ACC112 (cell line): ENCODE results near the gene ZNF335.
"Not testable (repeated sequence)": the region's sequence is repeated elsewhere in the genome, so short reads cannot be mapped to it uniquely, and the experiment has no call there.

Experiments used
- H2AFZ ChIP-seq: fragments of 200-600 bp; sonication (generic); one replicate; pipeline ENCODE4 v1.6.0; 2017; ENCODE audit warnings: antibody characterized with exemption, low read length; ENCODE audit not compliant: unreplicated experiment
- H3K27ac ChIP-seq: fragments of 200-600 bp; sonication (generic); 2 replicates; pipeline ENCODE4 v1.5.1; 2014; ENCODE audit warnings: low read depth, mild to moderate bottlenecking, antibody characterized with exemption, low read length, moderate library complexity
- H3K27me3 ChIP-seq: fragments of 200-600 bp; sonication (generic); 2 replicates; pipeline ENCODE4 v1.6.1; 2014; ENCODE audit warnings: mild to moderate bottlenecking, antibody characterized with exemption, low read length, moderate library complexity, mixed read lengths; ENCODE audit not compliant: insufficient read depth
- H3K36me3 ChIP-seq: fragments of 200-600 bp; sonication (generic); 2 replicates; pipeline ENCODE4 v1.6.1; 2016; ENCODE audit warnings: mild to moderate bottlenecking, antibody characterized with exemption, low read length, moderate library complexity, mixed read lengths; ENCODE audit not compliant: insufficient read depth
- H3K4me1 ChIP-seq: fragments of 200-600 bp; sonication (generic); one replicate; pipeline ENCODE4 v1.6.1; 2016; ENCODE audit warnings: low read length, mixed read lengths; ENCODE audit not compliant: insufficient read depth, unreplicated experiment, control insufficient read depth
- H3K4me3 ChIP-seq: fragments of 200-600 bp; sonication (generic); 2 replicates; pipeline ENCODE4 v1.5.1; 2014; ENCODE audit warnings: mild to moderate bottlenecking, low read depth, low read length
- H3K79me2 ChIP-seq: fragments of 200-600 bp; sonication (generic); one replicate; pipeline ENCODE4 v1.6.0; 2016; ENCODE audit warnings: low read length; ENCODE audit not compliant: control insufficient read depth, unreplicated experiment, insufficient read depth

Gene ZNF335

GRCh38 chr20:46001498-46001897 lies 29.5 kb upstream of the ZNF335 start:
- Histone ChIP-seq H3K4me1 (peaks cover 11% of the 10 kb centered on the region), H2AFZ (no peak overlapping the region), H3K79me2 (no peaks in the 10 kb centered on the region), H3K4me3 (no peak overlapping the region), H3K36me3 (no peaks in the 10 kb centered on the region), H3K27ac (no peak overlapping the region), H3K27me3 (no peaks in the 10 kb centered on the region)

GRCh38 chr20:46000262-46000996 lies 28.4 kb upstream of the ZNF335 start:
- Histone ChIP-seq H3K4me3 (no peak overlapping the region), H2AFZ (no peak overlapping the region), H3K36me3 (no peaks in the 10 kb centered on the region), H3K27ac (no peak overlapping the region), H3K27me3 (no peaks in the 10 kb centered on the region), H3K79me2 (no peaks in the 10 kb centered on the region), H3K4me1 (peaks cover 8% of the 10 kb centered on the region)

GRCh38 chr20:45999557-46000261 lies 27.7 kb upstream of the ZNF335 start:
- H3K27me3 ChIP-seq = no peaks in the 10 kb centered on the region
- no peak overlapping the region for H3K27ac ChIP-seq
- no peak overlapping the region for H3K4me3 ChIP-seq
- no peaks in the 10 kb centered on the region for H3K79me2 ChIP-seq
- H3K4me1 ChIP-seq = peaks cover 1% of the 10 kb centered on the region
- no peak overlapping the region for H2AFZ ChIP-seq
- no peaks in the 10 kb centered on the region for H3K36me3 ChIP-seq

- Histone ChIP-seq H3K4me3 (no peak overlapping the region), H3K27ac (no peak overlapping the region), H3K79me2 (no peaks in the 10 kb centered on the region), H2AFZ (no peak overlapping the region), H3K27me3 (no peaks in the 10 kb centered on the region), H3K4me1 (peaks cover 1% of the 10 kb centered on the region), H3K36me3 (no peaks in the 10 kb centered on the region)
Measured at GRCh38 chr20:45998761-45999160, 26.8 kb upstream of the ZNF335 start.

GRCh38 chr20:45998337-45998736 lies 26.3 kb upstream of the ZNF335 start:
- Histone ChIP-seq H2AFZ (no peak overlapping the region), H3K27me3 (no peaks in the 10 kb centered on the region), H3K4me1 (peaks cover 4% of the 10 kb centered on the region), H3K36me3 (no peaks in the 10 kb centered on the region), H3K79me2 (no peaks in the 10 kb centered on the region), H3K27ac (no peak overlapping the region), H3K4me3 (no peak overlapping the region)

GRCh38 chr20:45997187-45997586 lies 25.2 kb upstream of the ZNF335 start:
- Histone ChIP-seq H2AFZ (no peak overlapping the region), H3K27me3 (no peaks in the 10 kb centered on the region), H3K79me2 (no peaks in the 10 kb centered on the region), H3K4me1 (peaks cover 4% of the 10 kb centered on the region), H3K36me3 (no peaks in the 10 kb centered on the region), H3K27ac (no peak overlapping the region), H3K4me3 (no peak overlapping the region)

- not testable (repeated sequence) for H3K4me3 ChIP-seq, H3K36me3 ChIP-seq, H3K27me3 ChIP-seq, H3K79me2 ChIP-seq, H3K4me1 ChIP-seq, H2AFZ ChIP-seq, H3K27ac ChIP-seq
Measured at GRCh38 chr20:45995495-45996097, 23.6 kb upstream of the ZNF335 start.

GRCh38 chr20:45994761-45995493 lies 22.9 kb upstream of the ZNF335 start:
- no peaks in the 10 kb centered on the region for H3K36me3 ChIP-seq
- H2AFZ ChIP-seq = no peak overlapping the region
- H3K79me2 ChIP-seq = no peaks in the 10 kb centered on the region
- H3K27me3 ChIP-seq = no peaks in the 10 kb centered on the region
- H3K4me1 ChIP-seq = peaks cover 4% of the 10 kb centered on the region
- no peak overlapping the region for H3K27ac ChIP-seq
- H3K4me3 ChIP-seq = no peak overlapping the region

- no peaks in the 10 kb centered on the region for H3K27me3 ChIP-seq
- H3K4me3 ChIP-seq = no peak overlapping the region
- H2AFZ ChIP-seq = no peak overlapping the region
- peaks cover 4% of the 10 kb centered on the region for H3K4me1 ChIP-seq
- H3K79me2 ChIP-seq = no peaks in the 10 kb centered on the region
- H3K36me3 ChIP-seq = no peaks in the 10 kb centered on the region
- H3K27ac ChIP-seq = no peak overlapping the region
Measured at GRCh38 chr20:45993197-45993951, 21.4 kb upstream of the ZNF335 start.

GRCh38 chr20:45991616-45992015 lies 19.6 kb upstream of the ZNF335 start:
- Histone ChIP-seq H3K4me3 (no peak overlapping the region), H3K79me2 (no peaks in the 10 kb centered on the region), H3K27me3 (no peaks in the 10 kb centered on the region), H2AFZ (no peak overlapping the region), H3K36me3 (no peaks in the 10 kb centered on the region), H3K27ac (no peak overlapping the region), H3K4me1 (peaks cover 4% of the 10 kb centered on the region)
